Stimulated activated CD8-positive, alpha-beta memory T cell treated with anti-CD3 and anti-CD28 coated beads, Interleukin-12 subunit alpha, Interleukin-12 subunit beta, amount 100 ng/mL, for 4 hours (primary cell): ENCODE results near the gene MAST3.

Experiments
- DNase-seq: peaks from one replicate; pipeline ENCODE4 v3.0.0-alpha.2; 2020; ENCODE audit warnings: low read depth

The MAST3 gene

GRCh38 chr19:18185538-18185937 lies 88.0 kb downstream of the MAST3 start:
- DNase-seq, result no peak

GRCh38 chr19:18190278-18190677 lies 92.7 kb downstream of the MAST3 start:
- no peak for DNase-seq

GRCh38 chr19:18191640-18192062 lies 94.1 kb downstream of the MAST3 start:
- DNase-seq, result no peak

- DNase-seq, result peak; percentile 93
Observed at GRCh38 chr19:18192673-18193387, 95.3 kb downstream of the MAST3 start, which contains the start of gene MPV17L2. Gene MPV17L2 (plus strand): TSS chr19:18193218. CDS start chr19:18193282, 64 bp downstream.

GRCh38 chr19:18193388-18194180 lies 96.0 kb downstream of the MAST3 start:
- DNase-seq, result no peak

GRCh38 chr19:18194181-18194530 lies 96.6 kb downstream of the MAST3 start:
- no peak for DNase-seq

- no peak for DNase-seq
Observed at GRCh38 chr19:18194554-18195238, 97.1 kb downstream of the MAST3 start.

- no peak for DNase-seq
Observed at GRCh38 chr19:18196511-18196845, 98.9 kb downstream of the MAST3 start.

GRCh38 chr19:18197306-18197705 lies 99.7 kb downstream of the MAST3 start:
- no peak for DNase-seq

GRCh38 chr19:18197941-18198340 lies 100.4 kb downstream of the MAST3 start:
- no peak for DNase-seq

GRCh38 chr19:18198374-18198773 lies 100.8 kb downstream of the MAST3 start:
- DNase-seq, result no peak
